Upper lobe of left lung (tissue), 4 donors: ENCODE measurements around the gene MYO19.

Experiments used
- POLR2A ChIP-seq, 4 donors: fragments of 450-650 bp; IDR thresholded peaks; one replicate each; pipeline ENCODE4 v1.5.1; 2016 to 2017; ENCODE audit warnings: antibody characterized with exemption in 4 of 4, mild to moderate bottlenecking in 2 of 4
- POLR2AphosphoS5 ChIP-seq, 2 donors: sonication (generic); formaldehyde crosslinking; IDR thresholded peaks; one replicate each; pipeline ENCODE4 v1.5.1; 2017; ENCODE audit warnings: antibody characterized with exemption in 2 of 2

DNA sequence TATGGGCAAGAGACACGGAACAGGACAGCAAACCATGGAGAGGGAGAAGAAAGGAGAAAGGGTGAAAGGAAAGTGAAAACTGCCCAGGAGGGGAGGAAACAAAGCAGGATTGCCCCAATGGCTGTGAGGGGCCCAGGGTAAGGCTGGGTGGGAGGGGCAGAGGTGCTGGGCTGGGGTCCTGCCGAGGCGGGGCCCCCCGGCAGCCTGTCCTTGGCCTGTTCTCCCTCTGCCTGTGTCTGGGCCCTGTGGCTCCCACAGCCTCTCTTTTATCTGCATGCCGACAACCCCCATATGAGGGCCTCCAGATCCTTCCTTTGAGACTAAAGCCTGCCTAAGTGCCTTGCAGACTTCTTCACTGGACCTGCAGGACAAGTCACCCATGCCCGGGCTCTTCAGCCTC lies 32.7 kb downstream of the MYO19 start:
- TF ChIP-seq POLR2AphosphoS5 (IDR thresholded peaks at IDR 0.05) (no peak), POLR2A (IDR thresholded peaks at IDR 0.05) (no peak)
